NCI-H1436 treated with DMSO at 0.1 percent for 48 hours (cell line): ENCODE measurements around the gene RHBDF2.

Experiments
- DNase-seq: peaks from one replicate; lab custom pipeline; 2025; lab: John Stamatoyannopoulos, UW

The RHBDF2 gene

GRCh38 chr17:76459674-76460073 is 41.5 kb downstream of the RHBDF2 start:
- no peak for DNase-seq

GRCh38 chr17:76458580-76459490 is 42.4 kb downstream of the RHBDF2 start:
- no peak for DNase-seq

- no peak for DNase-seq
These were observed 47.8 kb downstream of the RHBDF2 start for GRCh38 chr17:76453431-76453743.

- peak; percentile 17 for DNase-seq
These were observed 48.4 kb downstream of the RHBDF2 start, which contains the start of gene UBE2O for GRCh38 chr17:76452660-76453430. UBE2O (minus strand) TSS chr17:76453152; CDS start chr17:76453141, 11 bp downstream.

GRCh38 chr17:76452127-76452659 is 49.0 kb downstream of the RHBDF2 start:
- no peak for DNase-seq

GRCh38 chr17:76451506-76451905 is 49.7 kb downstream of the RHBDF2 start:
- no peak for DNase-seq

GRCh38 chr17:76449126-76449525 is 52.1 kb downstream of the RHBDF2 start:
- no peak for DNase-seq

GRCh38 chr17:76447931-76448652 is 53.1 kb downstream of the RHBDF2 start:
- no peak for DNase-seq

GRCh38 chr17:76446449-76447231 is 54.6 kb downstream of the RHBDF2 start:
- DNase-seq: no peak

- DNase-seq: no peak
These were observed 55.4 kb downstream of the RHBDF2 start for GRCh38 chr17:76445697-76446448.

GRCh38 chr17:76444518-76445311 is 56.5 kb downstream of the RHBDF2 start:
- no peak for DNase-seq

- DNase-seq: no peak
These were observed 58.6 kb downstream of the RHBDF2 start for GRCh38 chr17:76442341-76443338.

- no peak for DNase-seq
These were observed 59.4 kb downstream of the RHBDF2 start for GRCh38 chr17:76441686-76442340.

- no peak for DNase-seq
These were observed 60.4 kb downstream of the RHBDF2 start for GRCh38 chr17:76440751-76441362.

- DNase-seq: no peak
These were observed 61.8 kb downstream of the RHBDF2 start for GRCh38 chr17:76439314-76439928.

- DNase-seq: no peak
These were observed 62.3 kb downstream of the RHBDF2 start for GRCh38 chr17:76438906-76439305.
